Measurements from ENCODE around the gene CYP17A1.
"Not testable (repeated sequence)": the region's sequence is repeated elsewhere in the genome, so short reads cannot be mapped to it uniquely, and the experiment has no call there.

CYP17A1 gene

DNA sequence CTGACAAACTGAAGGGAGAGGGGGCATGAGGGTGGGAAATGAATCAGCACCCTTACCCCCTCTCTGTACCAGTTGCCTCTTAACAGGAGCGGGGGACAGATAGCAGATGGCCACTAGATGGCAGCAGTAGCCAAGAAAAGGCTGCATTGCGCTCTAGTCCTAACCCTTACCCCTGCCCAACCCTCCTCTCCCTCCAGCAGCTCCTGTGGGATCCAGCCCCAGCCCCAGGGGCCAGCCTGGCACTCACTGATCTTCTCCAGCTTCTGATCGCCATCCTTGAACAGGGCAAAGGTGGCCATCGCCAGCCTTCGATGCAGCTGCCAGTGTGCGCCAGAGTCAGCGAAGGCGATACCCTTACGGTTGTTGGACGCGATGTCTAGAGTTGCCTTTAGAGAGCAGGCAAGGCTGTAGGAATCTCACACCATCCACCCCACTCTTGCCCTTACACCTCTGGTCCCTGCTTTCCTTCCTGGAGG lies 2.2 kb downstream of the CYP17A1 start:
- peak; percentile 89 for DNase-seq (ENCODE audit: low spot score)

- no peak for DNase-seq (ENCODE audit: low spot score)
Observed at GRCh38 chr10:102834143-102834542, 3.1 kb downstream of the CYP17A1 start.

GRCh38 chr10:102832987-102833386 lies 4.2 kb downstream of the CYP17A1 start:
- peak; percentile 54 for DNase-seq (ENCODE audit: low spot score)

GRCh38 chr10:102832248-102832647 lies 5.0 kb downstream of the CYP17A1 start:
- DNase-seq (ENCODE audit: low spot score) = no peak

GRCh38 chr10:102831322-102832071 lies 5.7 kb downstream of the CYP17A1 start:
- peak; percentile 68 for DNase-seq (ENCODE audit: low spot score)

DNA sequence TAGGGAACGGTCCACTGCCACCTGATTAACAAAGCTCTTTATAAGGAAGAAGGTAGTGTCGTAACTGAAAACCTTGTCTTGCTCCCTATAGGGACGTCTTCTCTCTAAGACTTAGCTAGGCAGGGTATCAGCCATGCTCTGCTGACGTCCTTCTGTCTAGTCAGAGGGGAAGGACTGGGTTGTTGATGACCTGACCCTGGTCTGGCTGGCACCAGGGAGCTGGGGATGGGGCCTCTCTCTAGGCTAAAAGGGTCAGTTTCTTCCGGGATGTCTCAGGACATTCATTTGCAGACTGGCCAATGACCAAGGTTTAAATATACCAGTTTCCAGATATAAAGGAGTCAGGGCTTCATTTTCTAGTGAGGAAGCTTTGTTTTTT lies 9.6 kb downstream of the CYP17A1 start:
- DNase-seq (ENCODE audit: low spot score) = no peak

DNA sequence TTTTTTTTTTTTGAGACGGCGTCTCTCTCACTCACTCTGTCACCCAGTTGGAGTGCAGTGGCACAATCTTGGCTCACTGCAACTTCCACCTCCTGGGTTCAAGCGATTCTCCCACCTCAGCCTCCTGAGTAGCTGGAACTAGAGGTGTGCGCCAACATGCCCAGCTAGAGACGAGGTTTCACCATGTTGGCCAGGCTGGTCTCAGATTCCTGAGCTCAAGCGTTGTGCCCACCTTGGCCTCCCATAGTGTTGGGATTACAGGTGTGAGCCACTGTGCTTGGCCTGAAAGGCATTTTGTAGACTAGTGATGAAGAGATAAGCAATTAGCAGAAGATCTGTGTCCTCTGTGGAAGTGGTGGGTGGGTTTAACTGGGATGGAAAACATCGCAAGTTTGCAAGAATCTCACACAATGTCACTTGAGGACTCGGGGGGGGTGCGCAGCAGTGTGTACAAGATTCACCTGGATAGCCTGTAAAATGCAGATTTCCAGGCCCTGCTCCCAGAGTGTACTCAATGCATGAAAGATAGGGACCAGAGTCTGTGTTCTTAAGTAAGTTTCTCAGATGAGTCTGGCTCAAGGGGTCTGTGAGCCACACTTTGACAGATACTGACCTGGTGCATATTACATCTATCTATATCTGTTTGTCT lies 10.9 kb downstream of the CYP17A1 start:
- DNase-seq (ENCODE audit: low spot score) = no peak

DNA sequence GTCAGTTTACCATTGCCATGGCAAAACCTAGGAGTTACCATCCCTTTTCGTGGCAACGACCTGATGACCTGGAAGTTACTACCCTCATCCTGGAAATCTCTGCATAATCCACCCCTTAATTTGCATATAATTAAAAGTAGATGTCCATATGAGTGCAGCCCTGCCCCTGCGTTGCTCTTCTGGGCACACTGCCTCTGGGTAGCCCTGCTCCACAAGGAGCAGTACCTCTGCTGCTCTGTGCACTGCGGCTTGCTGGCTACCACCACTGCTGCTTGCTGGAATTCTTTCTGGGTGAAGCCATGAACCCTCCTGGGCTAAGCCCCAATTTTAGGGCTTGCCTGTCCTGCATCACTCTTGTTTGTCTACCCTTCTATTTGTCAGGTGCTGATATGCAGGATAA lies 12.5 kb downstream of the CYP17A1 start:
- DNase-seq (ENCODE audit: low spot score) = no peak

DNA sequence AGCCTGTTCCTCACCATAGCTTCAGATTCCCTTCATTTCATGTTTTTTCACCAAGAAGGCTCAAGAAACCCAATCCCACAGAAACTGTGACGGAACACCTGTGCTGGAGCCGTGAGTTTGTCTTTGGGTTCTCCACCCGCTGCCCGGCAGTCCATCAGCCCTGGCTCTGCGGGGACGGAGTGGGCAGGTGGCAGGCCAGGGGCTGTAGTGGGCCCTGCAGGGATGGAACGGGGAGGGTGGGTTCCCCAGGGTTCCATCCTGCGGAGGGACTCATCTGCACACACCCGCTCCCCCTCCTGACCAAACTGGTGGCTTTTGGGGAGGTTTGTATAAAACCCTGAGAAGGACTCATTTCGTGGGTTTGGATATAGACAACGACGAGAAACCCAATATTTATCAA lies 15.0 kb downstream of the CYP17A1 start:
- no peak for DNase-seq (ENCODE audit: low spot score)

- not testable (repeated sequence) for DNase-seq (ENCODE audit: low spot score)
Observed at GRCh38 chr10:102820008-102820407, 17.2 kb downstream of the CYP17A1 start.

- no peak for DNase-seq (ENCODE audit: low spot score)
Observed at GRCh38 chr10:102819054-102819453, 18.2 kb downstream of the CYP17A1 start.

- no peak for DNase-seq (ENCODE audit: low spot score)
Observed at GRCh38 chr10:102817175-102817574, 20.0 kb downstream of the CYP17A1 start.

GRCh38 chr10:102815790-102816549 lies 21.2 kb downstream of the CYP17A1 start:
- DNase-seq (ENCODE audit: low spot score) = peak; percentile 63

DNA sequence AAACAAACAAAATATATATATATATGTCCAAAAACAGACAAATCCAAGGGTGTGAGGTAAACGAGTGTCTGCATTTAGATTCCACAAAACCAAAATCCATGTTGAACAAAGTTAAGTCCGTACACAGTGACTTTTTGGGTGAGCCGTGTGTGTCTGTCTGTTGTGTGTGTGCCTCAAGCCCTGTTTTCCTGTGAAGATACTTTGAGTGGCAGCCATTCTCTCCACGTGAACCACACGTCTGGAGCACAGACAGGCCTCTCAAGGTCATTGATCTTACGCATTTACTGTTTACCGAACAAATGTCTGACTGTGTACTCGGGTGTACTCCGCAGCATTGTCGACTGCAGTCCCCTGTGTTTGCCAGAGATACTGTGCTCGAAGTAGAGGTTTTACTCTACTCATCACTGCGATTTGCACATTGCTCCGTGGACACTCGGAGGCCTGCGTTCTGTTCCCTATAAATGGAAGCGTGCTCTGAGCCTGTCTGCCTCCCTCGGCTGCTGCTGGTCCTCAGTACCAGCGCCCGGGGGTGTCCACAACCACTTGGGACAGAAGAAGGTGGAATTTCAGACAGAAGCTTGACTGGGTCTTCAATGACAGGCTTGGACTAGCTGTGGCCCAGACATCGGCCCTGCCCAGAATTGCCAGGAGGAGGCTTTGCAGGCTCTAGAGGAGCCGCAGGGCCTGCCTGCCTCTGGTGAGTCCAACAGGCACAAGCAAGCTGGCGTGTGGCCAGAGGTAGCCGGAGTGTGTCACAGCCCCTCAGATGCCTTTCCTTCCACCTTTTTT lies 22.1 kb downstream of the CYP17A1 start:
- DNase-seq (ENCODE audit: low spot score) = peak; percentile 48

GRCh38 chr10:102814453-102814871 lies 22.8 kb downstream of the CYP17A1 start:
- no peak for DNase-seq (ENCODE audit: low spot score)

GRCh38 chr10:102813734-102814452 lies 23.3 kb downstream of the CYP17A1 start:
- no peak for DNase-seq (ENCODE audit: low spot score)

DNA sequence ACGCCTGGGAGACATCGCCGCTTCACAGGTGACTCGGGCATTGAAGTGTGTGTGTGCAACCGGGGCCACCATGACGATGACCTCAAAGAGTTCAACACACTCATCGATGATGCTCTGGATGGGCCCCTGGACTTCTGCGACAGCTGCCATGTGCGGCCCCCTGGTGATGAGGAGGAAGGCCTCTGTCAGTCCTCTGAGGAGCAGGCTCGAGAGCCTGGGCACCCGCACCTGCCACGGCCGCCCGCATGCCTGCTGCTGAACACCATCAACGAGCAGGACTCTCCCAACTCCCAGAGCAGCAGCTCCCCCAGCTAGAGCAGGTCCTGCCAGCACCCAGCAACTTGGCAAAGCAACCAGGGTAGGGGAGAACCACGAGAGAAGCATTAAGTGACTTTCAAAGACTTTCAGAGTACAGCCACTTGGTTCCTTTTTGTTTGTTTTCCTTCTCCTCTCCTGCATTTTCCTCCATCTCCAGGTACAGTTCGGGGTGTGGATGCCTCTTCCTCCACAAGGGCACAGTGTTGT lies 24.1 kb downstream of the CYP17A1 start:
- no peak for DNase-seq (ENCODE audit: low spot score)

- DNase-seq (ENCODE audit: low spot score) = no peak
Observed at GRCh38 chr10:102812231-102812876, 24.9 kb downstream of the CYP17A1 start.

- no peak for DNase-seq (ENCODE audit: low spot score)
Observed at GRCh38 chr10:102811346-102811745, 25.9 kb downstream of the CYP17A1 start.

DNA sequence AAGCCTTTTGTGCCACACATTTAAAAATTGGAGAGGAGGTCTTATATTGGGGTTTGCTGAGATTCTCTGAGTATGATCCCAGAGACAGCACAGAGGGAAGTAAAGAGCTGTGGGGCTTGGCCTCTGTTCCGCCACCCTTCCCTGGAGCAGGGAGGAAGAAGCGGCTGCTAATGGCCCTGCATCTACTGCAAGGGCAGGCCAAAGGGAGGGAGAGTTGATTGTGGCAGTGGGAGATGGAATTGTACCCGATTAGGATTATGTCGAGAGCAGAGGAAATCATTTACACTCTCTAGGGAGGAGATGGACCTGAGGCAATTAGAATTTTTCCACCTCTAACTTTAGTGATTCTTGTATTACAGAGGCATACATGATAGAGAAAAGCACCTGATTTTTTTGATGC lies 28.8 kb downstream of the CYP17A1 start:
- no peak for DNase-seq (ENCODE audit: low spot score)

Measured in AG08395 (cell line).